ENCODE measurements around the gene PDZD2.
"Not testable (repeated sequence)": the region's sequence is repeated elsewhere in the genome, so short reads cannot be mapped to it uniquely, and the experiment has no call there.

DNA sequence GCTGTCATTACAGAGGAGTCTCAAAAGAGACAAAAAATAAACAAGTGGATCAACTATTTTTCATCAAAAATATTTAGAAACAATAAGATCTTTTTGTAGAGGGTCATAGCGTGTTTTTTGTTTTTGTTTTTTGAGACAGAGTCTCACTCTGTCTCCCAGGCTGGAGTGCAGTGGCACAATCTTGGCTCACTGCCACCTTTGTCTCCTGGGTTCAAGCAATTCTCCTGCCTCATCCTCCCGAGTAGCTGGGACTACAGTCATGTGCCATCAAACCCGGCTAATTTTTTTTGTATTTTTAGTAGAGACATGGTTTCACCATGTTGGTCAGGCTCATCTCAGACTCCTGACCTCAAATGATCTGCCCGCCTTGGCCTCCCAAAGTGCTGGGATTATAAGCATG, 36.6 kb upstream of the PDZD2 start:
- TF ChIP-seq, protein P1, sequence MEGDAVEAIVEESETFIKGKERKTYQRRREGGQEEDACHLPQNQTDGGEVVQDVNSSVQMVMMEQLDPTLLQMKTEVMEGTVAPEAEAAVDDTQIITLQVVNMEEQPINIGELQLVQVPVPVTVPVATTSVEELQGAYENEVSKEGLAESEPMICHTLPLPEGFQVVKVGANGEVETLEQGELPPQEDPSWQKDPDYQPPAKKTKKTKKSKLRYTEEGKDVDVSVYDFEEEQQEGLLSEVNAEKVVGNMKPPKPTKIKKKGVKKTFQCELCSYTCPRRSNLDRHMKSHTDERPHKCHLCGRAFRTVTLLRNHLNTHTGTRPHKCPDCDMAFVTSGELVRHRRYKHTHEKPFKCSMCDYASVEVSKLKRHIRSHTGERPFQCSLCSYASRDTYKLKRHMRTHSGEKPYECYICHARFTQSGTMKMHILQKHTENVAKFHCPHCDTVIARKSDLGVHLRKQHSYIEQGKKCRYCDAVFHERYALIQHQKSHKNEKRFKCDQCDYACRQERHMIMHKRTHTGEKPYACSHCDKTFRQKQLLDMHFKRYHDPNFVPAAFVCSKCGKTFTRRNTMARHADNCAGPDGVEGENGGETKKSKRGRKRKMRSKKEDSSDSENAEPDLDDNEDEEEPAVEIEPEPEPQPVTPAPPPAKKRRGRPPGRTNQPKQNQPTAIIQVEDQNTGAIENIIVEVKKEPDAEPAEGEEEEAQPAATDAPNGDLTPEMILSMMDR (IDR thresholded peaks at IDR 0.05; ENCODE audit: low read depth, low read length, poor library complexity, severe bottlenecking): not testable (repeated sequence)
- TF ChIP-seq EZH2phosphoT487 (IDR thresholded peaks at IDR 0.05; ENCODE audit: borderline replicate concordance, low read length): not testable (repeated sequence)

Measured in DOHH2 (cell line).